ENCODE measurements around the gene SLFN12L. TPM values are rescaled to one million over a fixed set of nuclear protein-coding genes. Genes with fewer than 3 reads are reported as not detected.

SLFN12L gene
- total RNA-seq, 2 experiments from 2014 or later, result 97.9 to 102 TPM

DNA sequence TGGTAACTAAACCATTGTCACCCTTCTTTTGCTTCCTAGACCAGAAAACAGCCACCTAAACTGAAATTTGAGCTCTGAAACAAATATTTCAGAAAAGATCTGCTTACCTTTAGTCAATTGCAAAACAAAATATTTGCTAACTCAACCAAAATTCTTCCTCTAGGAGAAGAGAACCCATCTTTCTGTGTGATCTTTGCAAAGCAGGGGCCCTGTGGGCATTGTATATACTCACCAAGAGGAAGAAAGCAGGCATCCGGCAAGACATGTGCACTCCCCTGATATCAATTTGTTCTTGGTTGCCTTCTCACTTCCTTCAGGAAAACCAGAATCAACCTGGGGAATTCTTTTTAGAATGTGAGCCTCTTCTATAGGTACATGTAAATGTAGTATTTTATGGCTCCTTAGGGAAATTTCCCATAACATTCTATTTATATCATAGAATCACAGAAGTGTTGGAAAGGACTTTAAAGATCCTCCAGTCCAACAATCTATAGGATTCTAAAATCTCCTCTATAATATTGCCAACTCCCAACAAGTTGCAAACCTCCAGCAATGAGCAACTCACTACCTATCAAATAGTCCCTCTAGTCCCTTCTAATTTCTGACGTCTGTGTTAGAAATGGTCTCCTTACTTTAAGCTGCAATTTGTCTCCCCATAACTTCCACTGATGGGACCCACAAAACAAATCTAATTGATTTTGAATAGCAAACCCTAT, 22.2 kb upstream of the SLFN12L start:
- Mint-ChIP-seq H3K9me3 (no peaks in the 10 kb centered on the region), H3K36me3 (ENCODE audit: low read depth) (no peaks in the 10 kb centered on the region), H3K27me3 (peaks cover 36% of the 10 kb centered on the region), H3K4me1 (peaks cover 3% of the 10 kb centered on the region), H3K27ac (no peak overlapping the region), H3K4me3 (no peak overlapping the region)
- POLR2A ChIA-PET, result no interaction called here
- CTCF ChIA-PET, result interaction anchor here (1.0 to 2.0 kb wide), 3 partner anchors 19 to 204 kb away, joined by 3 to 7 read pairs (median 4); partner anchors contain the start of gene PEX12
- DNase-seq, result no peak

DNA sequence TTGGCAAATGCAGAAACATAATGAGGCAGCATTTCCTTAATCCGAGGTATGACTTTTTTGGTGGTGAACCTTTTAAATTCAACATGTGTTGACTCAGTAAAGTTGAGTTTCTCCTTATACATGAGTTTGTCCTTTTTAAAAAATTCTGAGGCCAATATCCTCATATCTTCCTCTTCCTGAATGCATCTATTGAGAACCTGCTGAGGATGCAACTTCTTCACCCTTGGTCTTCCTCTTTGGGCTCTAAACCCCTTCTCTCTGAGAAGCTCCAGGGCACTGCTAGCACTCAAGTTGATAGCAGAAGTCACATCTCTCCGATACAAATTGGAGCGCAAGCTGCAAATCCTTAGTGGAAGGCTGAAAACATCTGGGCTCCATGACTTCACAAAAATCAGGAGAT, 19.9 kb upstream of the SLFN12L start:
- Mint-ChIP-seq H3K27ac (no peak overlapping the region), H3K36me3 (ENCODE audit: low read depth) (no peaks in the 10 kb centered on the region), H3K4me3 (no peak overlapping the region), H3K4me1 (peaks cover 3% of the 10 kb centered on the region), H3K27me3 (peaks cover 25% of the 10 kb centered on the region), H3K9me3 (no peaks in the 10 kb centered on the region)
- no peak for DNase-seq
- POLR2A ChIA-PET, result no interaction called here
- CTCF ChIA-PET, result no interaction called here

DNA sequence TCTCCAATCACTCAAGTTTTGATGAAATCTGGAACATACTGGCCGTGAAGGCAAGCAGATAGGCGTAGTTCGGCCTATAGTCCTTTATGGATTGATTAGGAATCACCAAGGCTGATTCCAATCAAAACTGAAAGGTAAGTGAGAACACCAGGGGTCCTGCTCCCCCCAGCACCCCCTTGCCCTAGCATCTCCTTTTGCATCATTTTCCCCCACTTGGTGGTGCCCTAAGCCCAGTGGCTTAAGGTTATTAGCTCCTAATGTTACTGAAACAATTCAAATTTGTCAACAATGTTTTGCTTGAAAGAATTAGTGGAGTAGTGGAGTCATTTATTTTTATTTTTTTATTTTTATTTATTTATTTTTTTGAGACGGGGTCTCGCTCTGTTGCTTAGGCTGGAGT, 18.2 kb upstream of the SLFN12L start:
- DNase-seq, result no peak
- Mint-ChIP-seq H3K27me3 (peaks cover 25% of the 10 kb centered on the region), H3K36me3 (ENCODE audit: low read depth) (no peaks in the 10 kb centered on the region), H3K4me3 (no peak overlapping the region), H3K9me3 (no peaks in the 10 kb centered on the region), H3K27ac (no peak overlapping the region), H3K4me1 (peaks cover 1% of the 10 kb centered on the region)
- ChIA-PET POLR2A (interaction anchor here (0.5 to 0.6 kb wide), 2 partner anchors 76 to 348 kb away, joined by 3 to 4 read pairs; no protein-coding TSS in a partner anchor), CTCF (no interaction called here)

DNA sequence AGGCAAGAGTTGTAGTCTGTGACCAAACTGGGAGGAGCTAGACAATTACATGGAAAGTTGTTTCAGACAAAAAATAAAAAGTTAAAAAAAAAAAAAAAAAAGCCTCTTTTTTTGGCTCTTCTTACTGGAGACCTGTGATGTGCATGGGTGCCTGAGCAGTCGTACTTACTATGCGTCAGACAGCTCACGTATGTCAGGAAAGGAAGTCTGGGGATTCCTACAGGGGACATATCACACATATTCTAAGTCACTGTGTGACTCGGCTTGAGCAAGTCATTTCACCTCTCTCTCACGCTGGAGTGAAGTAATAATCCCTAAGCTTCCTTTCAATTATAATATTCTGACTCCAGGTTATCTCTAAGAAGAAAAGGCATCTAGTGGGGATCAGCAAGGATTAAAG, 17.2 kb upstream of the SLFN12L start:
- CTCF ChIA-PET, result no interaction called here
- POLR2A ChIA-PET, result no interaction called here
- Mint-ChIP-seq H3K36me3 (ENCODE audit: low read depth) (no peaks in the 10 kb centered on the region), H3K4me3 (no peak overlapping the region), H3K27me3 (peaks cover 26% of the 10 kb centered on the region), H3K27ac (no peak overlapping the region), H3K9me3 (no peaks in the 10 kb centered on the region), H3K4me1 (no peaks in the 10 kb centered on the region)
- DNase-seq, result no peak

DNA sequence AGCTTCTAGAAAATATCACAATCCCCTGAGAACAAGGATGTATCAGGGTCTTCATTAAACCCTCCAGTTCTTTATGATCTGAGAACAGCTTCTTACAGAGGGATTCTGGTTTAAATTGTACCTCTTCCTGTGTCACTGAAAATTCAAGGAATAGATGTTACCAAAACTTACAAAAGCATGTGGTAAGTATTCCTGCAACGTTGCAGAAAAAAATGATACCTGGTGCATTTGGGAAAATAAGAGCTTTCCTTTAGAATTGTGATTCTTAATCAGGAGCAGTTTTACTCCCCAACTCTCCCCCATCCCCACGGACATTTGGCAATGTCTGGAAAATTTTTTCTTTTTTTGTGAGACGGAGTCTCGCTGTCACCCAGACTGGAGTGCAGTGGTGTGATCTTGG, 15.8 kb upstream of the SLFN12L start:
- CTCF ChIA-PET, result interaction anchor here (0.8 to 1.8 kb wide), 3 partner anchors 11 to 33 kb away, joined by 3 to 9 read pairs (median 4); partner anchors contain the start of gene AP2B1
- POLR2A ChIA-PET, result no interaction called here
- H3K9me3 Mint-ChIP-seq, result no peaks in the 10 kb centered on the region
- H3K4me3 Mint-ChIP-seq, result no peak overlapping the region
- H3K4me1 Mint-ChIP-seq, result no peaks in the 10 kb centered on the region
- no peak overlapping the region for H3K27ac Mint-ChIP-seq
- no peaks in the 10 kb centered on the region for H3K36me3 Mint-ChIP-seq (ENCODE audit: low read depth)
- DNase-seq, result no peak
- H3K27me3 Mint-ChIP-seq, result peaks cover 15% of the 10 kb centered on the region

DNA sequence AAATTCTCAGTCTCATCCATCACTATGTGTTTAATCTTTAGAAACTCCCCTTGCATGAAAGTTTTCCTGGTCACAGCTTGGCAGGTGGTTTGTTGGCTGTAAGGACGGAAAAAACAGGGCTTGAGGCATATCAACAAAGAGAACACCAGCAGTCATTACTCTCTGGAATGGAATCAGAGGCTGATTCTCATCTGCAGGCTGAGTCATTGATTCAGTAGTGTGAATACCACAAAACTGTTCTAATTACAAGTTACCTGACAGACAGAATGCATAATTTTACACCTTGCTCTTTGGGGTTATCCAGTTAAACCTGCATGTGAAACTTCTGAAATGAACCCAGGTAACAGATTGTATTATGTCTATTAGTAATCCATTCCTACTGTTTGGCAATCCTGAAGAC, 11.5 kb upstream of the SLFN12L start:
- H3K9me3 Mint-ChIP-seq, result peaks cover 5% of the 10 kb centered on the region
- ChIA-PET POLR2A (no interaction called here), CTCF (interaction anchor here (1.0 to 5.4 kb wide), 3 partner anchors 9 to 54 kb away, joined by 3 to 26 read pairs (median 4); no protein-coding TSS in a partner anchor)
- no peak overlapping the region for H3K27ac Mint-ChIP-seq
- no peak overlapping the region for H3K4me3 Mint-ChIP-seq
- H3K36me3 Mint-ChIP-seq (ENCODE audit: low read depth), result peaks cover 7% of the 10 kb centered on the region
- H3K4me1 Mint-ChIP-seq, result peaks cover 5% of the 10 kb centered on the region
- H3K27me3 Mint-ChIP-seq, result peaks cover 4% of the 10 kb centered on the region
- no peak for DNase-seq

DNA sequence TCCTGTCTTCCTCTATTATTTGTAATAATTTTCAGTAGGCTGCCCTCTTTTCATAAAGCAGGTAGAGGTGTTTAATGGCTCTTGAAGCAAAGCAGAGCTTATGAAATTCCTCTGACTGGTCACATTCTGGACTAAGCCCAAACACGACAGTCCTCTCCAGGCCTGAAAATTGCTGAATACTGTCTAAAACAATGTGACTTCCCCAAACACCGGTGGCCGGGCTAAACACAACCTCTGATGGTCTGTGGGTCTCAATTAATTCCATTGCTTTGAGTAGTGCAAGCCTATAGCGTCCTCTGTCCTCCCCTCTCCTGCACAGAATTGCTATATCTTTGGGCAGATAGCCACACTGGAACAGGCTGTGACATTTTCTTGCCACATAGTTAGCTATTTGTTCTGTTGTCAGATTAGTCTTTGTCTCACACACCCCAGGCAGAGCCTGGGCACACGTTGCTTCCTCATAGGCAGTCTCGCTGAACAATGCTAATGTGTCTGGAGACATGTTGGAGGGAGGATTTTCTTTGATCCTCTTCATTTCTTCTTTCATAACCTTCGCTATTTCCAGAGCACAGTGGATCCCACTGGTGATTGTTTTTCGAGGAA, 10.8 kb upstream of the SLFN12L start:
- ChIA-PET POLR2A (no interaction called here), CTCF (interaction anchor here (0.6 to 5.4 kb wide), 3 partner anchors 9 to 134 kb away, joined by 3 to 26 read pairs (median 4); no protein-coding TSS in a partner anchor)
- Mint-ChIP-seq H3K9me3 (peaks cover 5% of the 10 kb centered on the region), H3K4me3 (no peak overlapping the region), H3K4me1 (peaks cover 12% of the 10 kb centered on the region), H3K27ac (no peak overlapping the region), H3K27me3 (peaks cover 4% of the 10 kb centered on the region), H3K36me3 (ENCODE audit: low read depth) (peaks cover 9% of the 10 kb centered on the region)
- DNase-seq, result no peak

DNA sequence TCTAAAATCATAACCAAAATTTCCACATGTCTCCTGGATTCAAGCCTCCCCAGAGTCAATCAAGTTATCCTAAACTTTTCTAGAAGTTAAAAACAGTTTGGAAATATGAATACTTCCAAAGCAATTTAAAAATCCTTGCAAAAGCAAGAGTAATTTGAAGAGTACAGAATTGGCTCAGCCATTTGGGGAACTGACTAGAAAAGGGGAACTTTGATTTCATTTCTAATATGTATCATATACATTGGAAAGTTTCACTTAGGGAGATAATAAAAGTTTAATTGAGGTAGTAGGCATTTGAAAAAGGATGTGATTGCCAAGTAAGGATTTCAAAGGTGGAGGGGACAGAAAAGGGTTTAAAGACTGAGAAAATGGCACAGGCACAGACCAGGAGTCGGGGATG, 9.0 kb upstream of the SLFN12L start:
- no peak for DNase-seq
- Mint-ChIP-seq H3K4me3 (no peak overlapping the region), H3K27me3 (peaks cover 4% of the 10 kb centered on the region), H3K9me3 (peaks cover 5% of the 10 kb centered on the region), H3K27ac (no peak overlapping the region), H3K4me1 (peaks cover 21% of the 10 kb centered on the region), H3K36me3 (ENCODE audit: low read depth) (peaks cover 14% of the 10 kb centered on the region)
- CTCF ChIA-PET, result no interaction called here
- POLR2A ChIA-PET, result no interaction called here

DNA sequence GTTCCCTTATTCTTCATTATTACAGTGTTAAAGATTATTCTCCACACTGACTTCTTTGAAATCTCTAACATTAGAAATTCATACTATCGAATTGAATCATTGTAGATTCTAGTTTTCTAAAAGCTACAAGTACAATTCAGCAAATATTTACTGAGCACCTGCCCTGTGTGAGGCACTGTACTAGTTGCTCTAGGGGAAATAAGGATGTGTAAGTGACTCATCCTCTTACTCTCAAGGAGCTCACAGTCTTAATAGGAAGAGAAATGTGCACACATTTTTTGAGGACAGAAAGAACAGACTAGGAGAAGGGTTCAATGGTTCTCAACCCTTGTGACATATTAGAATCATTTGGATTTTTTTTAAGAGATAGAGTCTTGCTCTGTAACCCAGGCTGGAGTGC, 7.7 kb upstream of the SLFN12L start:
- no peak for DNase-seq
- no peak overlapping the region for H3K4me3 Mint-ChIP-seq
- peaks cover 14% of the 10 kb centered on the region for H3K36me3 Mint-ChIP-seq (ENCODE audit: low read depth)
- H3K27me3 Mint-ChIP-seq, result peaks cover 4% of the 10 kb centered on the region
- POLR2A ChIA-PET, result no interaction called here
- CTCF ChIA-PET, result interaction anchor here (0.9 kb wide), 1 partner anchor 353 kb away, joined by 6 read pairs; no protein-coding TSS in a partner anchor
- H3K27ac Mint-ChIP-seq, result no peak overlapping the region
- peaks cover 32% of the 10 kb centered on the region for H3K4me1 Mint-ChIP-seq
- H3K9me3 Mint-ChIP-seq, result peaks cover 5% of the 10 kb centered on the region

DNA sequence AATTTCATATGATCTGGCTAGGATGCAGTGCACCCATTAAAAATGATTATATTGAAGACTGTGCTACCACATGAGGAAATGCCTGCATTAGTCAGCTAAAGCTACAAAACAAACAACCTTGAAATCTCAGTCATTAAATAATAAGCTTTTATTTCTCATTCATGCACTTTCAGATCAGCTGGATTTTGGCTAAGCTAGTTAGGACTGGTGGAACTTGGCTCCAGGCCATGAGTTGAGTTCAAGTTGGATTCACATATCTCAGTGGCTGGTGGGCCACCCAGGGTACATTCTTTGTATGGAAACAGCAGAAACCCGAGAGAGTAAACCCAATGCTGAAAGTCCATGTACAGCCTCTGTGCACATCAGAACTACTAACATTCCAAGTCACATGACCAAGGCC, 6.4 kb upstream of the SLFN12L start:
- DNase-seq, result no peak
- no peak overlapping the region for H3K27ac Mint-ChIP-seq
- POLR2A ChIA-PET, result no interaction called here
- CTCF ChIA-PET, result interaction anchor here (1.4 kb wide), 1 partner anchor 43 kb away, joined by 4 read pairs; no protein-coding TSS in a partner anchor
- peaks cover 14% of the 10 kb centered on the region for H3K36me3 Mint-ChIP-seq (ENCODE audit: low read depth)
- H3K4me1 Mint-ChIP-seq, result peaks cover 45% of the 10 kb centered on the region
- H3K9me3 Mint-ChIP-seq, result peaks cover 5% of the 10 kb centered on the region
- H3K27me3 Mint-ChIP-seq, result no peaks in the 10 kb centered on the region
- no peak overlapping the region for H3K4me3 Mint-ChIP-seq

DNA sequence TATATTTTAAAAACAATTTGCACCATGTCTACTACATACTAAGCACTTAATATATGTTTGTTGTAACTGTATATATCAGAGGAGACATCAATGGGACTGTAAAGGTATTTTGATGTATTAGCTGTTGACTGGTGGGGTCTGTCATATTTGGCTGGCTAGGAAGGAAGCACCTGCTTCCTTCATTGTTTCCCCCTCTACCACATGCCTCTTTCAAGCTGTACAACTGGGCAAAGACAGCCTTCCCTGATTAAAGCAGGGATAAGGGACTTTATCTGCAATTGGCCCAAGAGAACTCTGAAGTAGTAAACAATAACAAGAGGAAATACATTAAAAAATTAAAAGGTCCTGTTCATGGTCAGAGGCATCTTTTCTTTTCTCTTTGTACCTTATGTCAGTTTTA, 5.5 kb upstream of the SLFN12L start:
- peak overlapping the region; percentile 25 for H3K27ac Mint-ChIP-seq
- ChIA-PET POLR2A (no interaction called here), CTCF (interaction anchor here (0.8 to 1.6 kb wide), 3 partner anchors 43 to 266 kb away, joined by 3 to 10 read pairs (median 4); partner anchors contain the start of gene TAF15)
- H3K4me1 Mint-ChIP-seq, result peaks cover 54% of the 10 kb centered on the region
- H3K9me3 Mint-ChIP-seq, result peaks cover 5% of the 10 kb centered on the region
- no peaks in the 10 kb centered on the region for H3K27me3 Mint-ChIP-seq
- peaks cover 14% of the 10 kb centered on the region for H3K36me3 Mint-ChIP-seq (ENCODE audit: low read depth)
- no peak overlapping the region for H3K4me3 Mint-ChIP-seq
- DNase-seq, result no peak

DNA sequence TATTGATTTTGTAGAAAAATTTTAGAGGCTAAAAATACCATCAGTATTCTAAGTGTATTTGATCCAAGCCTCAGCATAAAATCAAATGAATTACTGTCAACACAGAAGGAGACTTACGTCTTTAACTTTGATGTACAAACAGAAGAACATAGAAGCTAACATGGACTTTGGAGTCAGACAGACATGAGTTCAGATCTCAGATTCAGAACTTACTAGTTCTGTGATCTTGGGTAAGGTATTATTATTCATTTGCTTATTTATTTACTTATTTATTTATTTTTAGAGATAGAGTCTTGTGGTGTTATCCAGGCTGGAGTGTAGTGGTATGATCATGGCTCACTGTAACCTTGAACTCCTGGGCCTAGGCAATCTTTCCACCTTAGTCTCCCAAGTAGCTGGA, 4.0 kb upstream of the SLFN12L start:
- no peak for DNase-seq
- Mint-ChIP-seq H3K27me3 (no peaks in the 10 kb centered on the region), H3K4me1 (peaks cover 57% of the 10 kb centered on the region), H3K27ac (peak overlapping the region; percentile 98), H3K36me3 (ENCODE audit: low read depth) (peaks cover 25% of the 10 kb centered on the region), H3K9me3 (peaks cover 5% of the 10 kb centered on the region), H3K4me3 (peak overlapping the region; percentile 84)
- ChIA-PET POLR2A (interaction anchor here (0.6 kb wide), 2 partner anchors 42 to 1004 kb away, joined by 3 to 5 read pairs; no protein-coding TSS in a partner anchor), CTCF (interaction anchor here (1.1 to 4.4 kb wide), 4 partner anchors 8 to 228 kb away, joined by 3 to 26 read pairs (median 6); no protein-coding TSS in a partner anchor)

All from activated CD4-positive, alpha-beta T cell treated with anti-CD3 and anti-CD28 coated beads, Interleukin-2, amount 10 ng/mL, durations not matched to agents 7 days and 5 days (primary cell).